Large intestine (tissue), 3 donors: ENCODE results near the gene GPX6. TPM values are rescaled to one million over a fixed set of nuclear protein-coding genes. Genes with fewer than 3 reads are reported as not detected.

Experiments used
- DNase-seq, 2 donors: peaks; one replicate each; pipeline versions ENCODE4 v3.0.0 to v3.0.0-alpha.2; 2013
- H3K27ac ChIP-seq: one replicate; pipeline ENCODE4 v1.5.1; 2013; ENCODE audit warnings: low read length
- H3K27me3 ChIP-seq: 2 replicates; pipeline ENCODE4 v1.6.1; 2013; ENCODE audit warnings: low read length; ENCODE audit not compliant: control insufficient read depth, insufficient read depth
- H3K36me3 ChIP-seq: 2 replicates; pipeline ENCODE4 v1.6.1; 2013; ENCODE audit warnings: low read length; ENCODE audit not compliant: control insufficient read depth, insufficient read depth
- H3K4me1 ChIP-seq: one replicate; pipeline ENCODE4 v1.6.1; 2013; ENCODE audit warnings: low read length; ENCODE audit not compliant: control insufficient read depth, insufficient read depth
- H3K4me3 ChIP-seq: one replicate; pipeline ENCODE4 v1.5.1; 2013; ENCODE audit warnings: low read length
- H3K9me3 ChIP-seq: one replicate; pipeline ENCODE4 v1.6.1; 2013; ENCODE audit warnings: mild to moderate bottlenecking, low read depth, low read length, moderate library complexity; ENCODE audit not compliant: control insufficient read depth
- WGBS: methylation state at CpG from one replicate; pipeline ENCODE4 v1.1.5; 2013; ENCODE audit warnings: low lambda C conversion rate; ENCODE audit not compliant: insufficient coverage; 5-methylcytosine and 5-hydroxymethylcytosine counted together
- polyA plus RNA-seq: library from polyadenylated mRNA; unstranded; fragments of 120-200 nt; gene quantifications from one replicate; pipeline ENCODE4 v1.2.1, GENCODE V29; 2013

GPX6 gene
- polyA plus RNA-seq, 1 donor, result not detected

GRCh38 chr6:28501259-28501658 is 14.3 kb downstream of the GPX6 start:
- no peaks in the 10 kb centered on the region for H3K36me3 ChIP-seq
- H3K4me1 ChIP-seq, result no peaks in the 10 kb centered on the region
- no peak for DNase-seq
- H3K27ac ChIP-seq, result no peak overlapping the region
- no peak overlapping the region for H3K4me3 ChIP-seq
- WGBS, result no CpG with 5 or more reads among the region's 6 CpGs
- H3K9me3 ChIP-seq, result peaks cover 10% of the 10 kb centered on the region
- peaks cover 17% of the 10 kb centered on the region for H3K27me3 ChIP-seq

GRCh38 chr6:28497893-28498292 is 17.7 kb downstream of the GPX6 start:
- Histone ChIP-seq H3K9me3 (peaks cover 10% of the 10 kb centered on the region), H3K27ac (no peak overlapping the region), H3K36me3 (no peaks in the 10 kb centered on the region), H3K4me3 (no peak overlapping the region), H3K4me1 (no peaks in the 10 kb centered on the region), H3K27me3 (peaks cover 20% of the 10 kb centered on the region)
- DNase-seq, result no peak
- WGBS, result no CpG with 5 or more reads among the region's 3 CpGs

- Histone ChIP-seq H3K27me3 (peaks cover 20% of the 10 kb centered on the region), H3K4me3 (no peak overlapping the region), H3K4me1 (no peaks in the 10 kb centered on the region), H3K27ac (no peak overlapping the region), H3K9me3 (peaks cover 9% of the 10 kb centered on the region), H3K36me3 (no peaks in the 10 kb centered on the region)
- no peak for DNase-seq
- WGBS, result 80% methylated on average over 1 of the region's 1 CpG
These were observed 18.3 kb downstream of the GPX6 start for GRCh38 chr6:28497306-28497705.

- no peaks in the 10 kb centered on the region for H3K9me3 ChIP-seq
- DNase-seq, result no peak
- H3K27ac ChIP-seq, result no peak overlapping the region
- H3K27me3 ChIP-seq, result peaks cover 29% of the 10 kb centered on the region
- no peaks in the 10 kb centered on the region for H3K4me1 ChIP-seq
- no peaks in the 10 kb centered on the region for H3K36me3 ChIP-seq
- no peak overlapping the region for H3K4me3 ChIP-seq
- WGBS, result no CpG with 5 or more reads among the region's 2 CpGs
These were observed 19.4 kb downstream of the GPX6 start for GRCh38 chr6:28496099-28496779.

- no peak for DNase-seq
- no peaks in the 10 kb centered on the region for H3K4me1 ChIP-seq
- no CpG with 5 or more reads among the region's 3 CpGs for WGBS
- H3K27ac ChIP-seq, result no peak overlapping the region
- H3K36me3 ChIP-seq, result no peaks in the 10 kb centered on the region
- H3K27me3 ChIP-seq, result peaks cover 42% of the 10 kb centered on the region
- no peaks in the 10 kb centered on the region for H3K9me3 ChIP-seq
- no peak overlapping the region for H3K4me3 ChIP-seq
These were observed 23.6 kb downstream of the GPX6 start for GRCh38 chr6:28491984-28492317.

GRCh38 chr6:28490205-28490890 is 25.2 kb downstream of the GPX6 start:
- DNase-seq, result no peak
- H3K27ac ChIP-seq, result peak overlapping the region; percentile 39
- no peaks in the 10 kb centered on the region for H3K9me3 ChIP-seq
- H3K4me3 ChIP-seq, result peak overlapping the region; percentile 54
- H3K27me3 ChIP-seq, result peaks cover 44% of the 10 kb centered on the region
- no peaks in the 10 kb centered on the region for H3K36me3 ChIP-seq
- WGBS, result 100% methylated on average over 1 of the region's 23 CpGs
- no peaks in the 10 kb centered on the region for H3K4me1 ChIP-seq

- H3K27ac ChIP-seq, result peak overlapping the region; percentile 39
- H3K27me3 ChIP-seq, result peaks cover 50% of the 10 kb centered on the region
- H3K4me1 ChIP-seq, result no peaks in the 10 kb centered on the region
- no CpG with 5 or more reads among the region's 40 CpGs for WGBS
- peak overlapping the region; percentile 54 for H3K4me3 ChIP-seq
- no peaks in the 10 kb centered on the region for H3K36me3 ChIP-seq
- H3K9me3 ChIP-seq, result no peaks in the 10 kb centered on the region
- peak; percentile 37 to 54 for DNase-seq
These were observed 26.0 kb downstream of the GPX6 start for GRCh38 chr6:28489366-28490204.

GRCh38 chr6:28488916-28489365 is 26.7 kb downstream of the GPX6 start:
- peaks cover 50% of the 10 kb centered on the region for H3K27me3 ChIP-seq
- no peak overlapping the region for H3K27ac ChIP-seq
- H3K9me3 ChIP-seq, result no peaks in the 10 kb centered on the region
- 28% methylated on average over 6 of the region's 14 CpGs for WGBS
- H3K36me3 ChIP-seq, result no peaks in the 10 kb centered on the region
- H3K4me1 ChIP-seq, result no peaks in the 10 kb centered on the region
- H3K4me3 ChIP-seq, result peak overlapping the region; percentile 54
- peak in 1 of 2 donors; percentile 23 for DNase-seq

- Histone ChIP-seq H3K36me3 (no peaks in the 10 kb centered on the region), H3K4me1 (no peaks in the 10 kb centered on the region), H3K9me3 (no peaks in the 10 kb centered on the region), H3K27me3 (peaks cover 51% of the 10 kb centered on the region), H3K27ac (no peak overlapping the region), H3K4me3 (no peak overlapping the region)
- no peak for DNase-seq
- no CpG with 5 or more reads among the region's 3 CpGs for WGBS
These were observed 28.4 kb downstream of the GPX6 start for GRCh38 chr6:28486988-28487742.

- H3K4me1 ChIP-seq, result no peaks in the 10 kb centered on the region
- 80% methylated on average over 1 of the region's 1 CpG for WGBS
- DNase-seq, result no peak
- H3K36me3 ChIP-seq, result no peaks in the 10 kb centered on the region
- H3K27ac ChIP-seq, result no peak overlapping the region
- H3K4me3 ChIP-seq, result no peak overlapping the region
- H3K9me3 ChIP-seq, result no peaks in the 10 kb centered on the region
- peaks cover 50% of the 10 kb centered on the region for H3K27me3 ChIP-seq
These were observed 29.1 kb downstream of the GPX6 start for GRCh38 chr6:28486533-28486932.
